NB4 (cell line): ENCODE data around the gene C6orf132.

Experiments
- MYC ChIP-seq: IDR thresholded peaks from 2 replicates; pipeline ENCODE4 v1.6.1; 2011; ENCODE audit warnings: low read depth, low read length
- POLR2A ChIP-seq: IDR thresholded peaks from 2 replicates; pipeline ENCODE4 v1.6.1; 2011; ENCODE audit warnings: mild to moderate bottlenecking; ENCODE audit not compliant: insufficient read length; ENCODE audit errors: extremely low read depth
- TF ChIP-seq, protein P1 (sequence below): IDR thresholded peaks from one replicate; pipeline ENCODE4 v1.5.1; 2012; ENCODE audit warnings: low read depth, low read length
- TF ChIP-seq, protein P2 (sequence below): IDR thresholded peaks from 2 replicates; pipeline ENCODE4 v1.6.1; 2011; ENCODE audit warnings: low read depth, low read length

DNA sequence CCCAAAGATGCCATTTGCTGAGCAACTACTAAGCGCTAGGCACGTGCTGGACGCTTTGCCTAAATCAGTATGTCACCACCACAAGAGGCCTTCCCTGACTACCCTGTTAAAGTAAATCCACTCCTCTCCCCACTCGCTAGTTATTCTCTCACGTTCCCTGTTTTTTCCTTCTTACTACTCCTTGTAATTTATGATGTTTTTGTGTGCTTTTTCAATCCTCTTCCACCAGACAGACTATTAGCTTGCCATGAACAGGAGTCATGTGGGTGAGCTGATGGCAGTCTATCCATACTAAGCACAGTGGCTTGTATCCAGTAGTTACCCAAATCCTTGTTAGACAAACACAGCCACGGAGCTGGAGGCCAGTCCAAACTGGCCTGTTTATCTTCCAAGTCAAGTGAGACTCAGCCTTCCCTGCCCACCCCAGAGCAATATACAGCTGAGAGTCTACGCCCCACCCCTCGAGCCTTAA, 41.2 kb downstream of the C6orf132 start:
- TF ChIP-seq, protein P1, sequence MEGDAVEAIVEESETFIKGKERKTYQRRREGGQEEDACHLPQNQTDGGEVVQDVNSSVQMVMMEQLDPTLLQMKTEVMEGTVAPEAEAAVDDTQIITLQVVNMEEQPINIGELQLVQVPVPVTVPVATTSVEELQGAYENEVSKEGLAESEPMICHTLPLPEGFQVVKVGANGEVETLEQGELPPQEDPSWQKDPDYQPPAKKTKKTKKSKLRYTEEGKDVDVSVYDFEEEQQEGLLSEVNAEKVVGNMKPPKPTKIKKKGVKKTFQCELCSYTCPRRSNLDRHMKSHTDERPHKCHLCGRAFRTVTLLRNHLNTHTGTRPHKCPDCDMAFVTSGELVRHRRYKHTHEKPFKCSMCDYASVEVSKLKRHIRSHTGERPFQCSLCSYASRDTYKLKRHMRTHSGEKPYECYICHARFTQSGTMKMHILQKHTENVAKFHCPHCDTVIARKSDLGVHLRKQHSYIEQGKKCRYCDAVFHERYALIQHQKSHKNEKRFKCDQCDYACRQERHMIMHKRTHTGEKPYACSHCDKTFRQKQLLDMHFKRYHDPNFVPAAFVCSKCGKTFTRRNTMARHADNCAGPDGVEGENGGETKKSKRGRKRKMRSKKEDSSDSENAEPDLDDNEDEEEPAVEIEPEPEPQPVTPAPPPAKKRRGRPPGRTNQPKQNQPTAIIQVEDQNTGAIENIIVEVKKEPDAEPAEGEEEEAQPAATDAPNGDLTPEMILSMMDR, result no peak
- TF ChIP-seq, protein P2, sequence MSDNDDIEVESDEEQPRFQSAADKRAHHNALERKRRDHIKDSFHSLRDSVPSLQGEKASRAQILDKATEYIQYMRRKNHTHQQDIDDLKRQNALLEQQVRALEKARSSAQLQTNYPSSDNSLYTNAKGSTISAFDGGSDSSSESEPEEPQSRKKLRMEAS, result no peak
- TF ChIP-seq MYC (no peak), POLR2A (no peak)
